C4-2B (cell line): ENCODE results near the gene DHPS.

ENCODE experiments used
- CTCF ChIP-seq: fragments of 450-650 bp; conservative IDR thresholded peaks from 2 replicates; pipeline ENCODE4 v1.5.1; 2017; ENCODE audit warnings: mild to moderate bottlenecking
- ZFX ChIP-seq: fragments of 450-650 bp; IDR thresholded peaks from 2 replicates; pipeline ENCODE4 v1.6.1; 2017

GRCh38 chr19:12692960-12693359 is 11.3 kb upstream of the DHPS start:
- TF ChIP-seq CTCF, result no peak
- TF ChIP-seq ZFX, result no peak
